HG02610 (cell line): ENCODE results near the gene GRM3.
A peak's percentile ranks its signal among the peaks of the same experiment; 100 is the strongest.

Experiments used
- ATAC-seq: cut with Tn5 transposase; IDR thresholded peaks from one replicate; pipeline ENCODE4 v1.9.1; 2021; ENCODE audit warnings: mild to moderate bottlenecking, moderate library complexity; ENCODE audit not compliant: unreplicated experiment

The GRM3 gene

DNA sequence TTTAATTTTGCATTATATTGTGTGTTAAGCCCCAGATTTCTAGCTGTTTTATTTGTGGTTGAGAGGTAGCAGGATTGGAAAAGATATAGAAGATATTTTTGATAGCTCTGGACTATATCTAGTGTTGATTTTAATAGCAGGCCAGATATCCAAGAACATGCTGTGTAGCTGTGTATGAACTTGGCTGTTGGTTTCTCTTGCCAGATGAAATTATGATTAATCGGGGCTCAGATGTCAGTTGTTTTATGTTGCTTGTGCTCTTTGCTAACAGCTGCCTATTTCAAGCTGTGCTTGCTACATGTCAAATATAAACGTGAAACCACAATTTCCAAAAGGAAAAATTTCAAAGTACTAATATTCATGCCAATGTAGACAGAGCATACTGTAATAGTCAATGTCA, 141.1 kb downstream of the GRM3 start:
- ATAC-seq, result no peak

DNA sequence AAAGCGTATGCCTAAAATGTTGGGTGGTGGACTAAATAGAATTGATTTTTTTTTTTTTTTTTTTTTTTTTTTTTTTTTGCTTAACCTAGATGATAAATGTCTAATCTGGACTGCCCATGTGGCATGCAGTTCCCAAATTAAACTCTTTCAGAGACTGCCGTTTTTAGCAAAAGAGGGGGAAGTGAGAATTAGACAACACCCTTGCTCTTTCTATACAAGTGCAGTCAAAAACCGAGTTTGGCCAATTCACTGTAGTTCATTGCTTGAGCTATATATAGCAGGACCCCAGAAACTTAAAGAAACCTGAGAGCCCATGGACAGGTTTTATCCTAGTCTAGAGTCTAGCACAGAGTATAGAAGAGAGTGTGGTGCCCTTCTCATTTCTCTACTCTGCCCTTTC, 141.9 kb downstream of the GRM3 start:
- peak; percentile 65 for ATAC-seq

DNA sequence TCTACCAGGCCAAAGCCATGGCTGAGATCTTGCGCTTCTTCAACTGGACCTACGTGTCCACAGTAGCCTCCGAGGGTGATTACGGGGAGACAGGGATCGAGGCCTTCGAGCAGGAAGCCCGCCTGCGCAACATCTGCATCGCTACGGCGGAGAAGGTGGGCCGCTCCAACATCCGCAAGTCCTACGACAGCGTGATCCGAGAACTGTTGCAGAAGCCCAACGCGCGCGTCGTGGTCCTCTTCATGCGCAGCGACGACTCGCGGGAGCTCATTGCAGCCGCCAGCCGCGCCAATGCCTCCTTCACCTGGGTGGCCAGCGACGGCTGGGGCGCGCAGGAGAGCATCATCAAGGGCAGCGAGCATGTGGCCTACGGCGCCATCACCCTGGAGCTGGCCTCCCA, 142.7 kb downstream of the GRM3 start:
- ATAC-seq, result no peak

DNA sequence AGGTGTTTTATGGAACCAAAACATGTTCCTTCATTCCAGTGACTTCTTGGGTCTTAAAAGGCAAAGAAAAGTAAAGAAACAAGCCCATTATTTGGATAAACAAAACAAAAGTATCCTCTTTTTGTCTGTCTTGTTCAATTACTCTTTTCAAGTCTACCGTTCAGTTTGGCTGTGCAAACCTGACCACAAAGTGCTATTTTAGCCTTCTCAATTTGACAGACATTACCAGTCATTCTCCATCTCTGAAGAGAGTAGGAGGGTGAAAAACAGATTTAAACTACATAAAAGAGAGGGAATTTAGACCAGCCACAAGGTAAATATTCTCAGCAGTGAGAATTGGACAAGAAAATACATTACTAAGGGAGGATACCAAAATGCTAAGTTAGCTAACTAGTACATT, 145.2 kb downstream of the GRM3 start:
- peak; percentile 43 for ATAC-seq

DNA sequence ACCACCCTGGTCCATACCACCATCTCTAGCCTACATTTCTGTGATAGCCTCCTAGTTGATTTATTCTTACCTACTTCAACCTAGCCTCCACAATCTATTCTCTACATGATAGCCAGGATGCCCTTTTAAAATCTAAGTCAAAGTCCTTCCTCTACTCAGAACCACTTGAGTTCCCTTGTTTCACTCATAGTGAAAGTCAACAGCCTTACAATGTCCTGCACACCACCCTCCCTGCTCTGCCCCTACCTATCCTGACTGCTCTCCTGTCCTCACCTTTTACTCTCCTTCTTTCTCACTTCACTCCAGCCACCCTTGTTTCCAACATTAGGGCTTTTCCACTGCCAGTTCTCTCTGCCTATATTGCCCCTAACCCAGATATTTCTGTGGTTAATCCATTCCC, 146.7 kb downstream of the GRM3 start:
- peak; percentile 58 for ATAC-seq

DNA sequence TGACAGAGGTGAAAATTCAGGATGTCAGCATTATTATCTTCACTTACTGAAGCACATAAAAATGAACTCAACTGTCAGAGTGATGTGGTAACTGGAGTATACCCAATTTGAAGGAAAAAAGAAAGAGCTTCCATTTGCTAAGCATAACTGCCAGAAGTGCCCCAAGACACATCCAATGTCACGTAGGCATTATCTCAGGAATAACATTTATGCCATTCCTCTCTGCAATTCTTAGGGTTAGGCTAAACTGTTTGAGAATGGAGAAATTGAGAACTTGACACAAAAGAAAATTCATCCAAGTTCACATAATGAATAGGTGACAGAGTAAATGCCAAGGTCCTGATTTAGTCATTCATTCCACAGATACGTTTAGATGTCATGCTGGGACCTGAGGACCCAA, 148.6 kb downstream of the GRM3 start:
- ATAC-seq, result no peak

DNA sequence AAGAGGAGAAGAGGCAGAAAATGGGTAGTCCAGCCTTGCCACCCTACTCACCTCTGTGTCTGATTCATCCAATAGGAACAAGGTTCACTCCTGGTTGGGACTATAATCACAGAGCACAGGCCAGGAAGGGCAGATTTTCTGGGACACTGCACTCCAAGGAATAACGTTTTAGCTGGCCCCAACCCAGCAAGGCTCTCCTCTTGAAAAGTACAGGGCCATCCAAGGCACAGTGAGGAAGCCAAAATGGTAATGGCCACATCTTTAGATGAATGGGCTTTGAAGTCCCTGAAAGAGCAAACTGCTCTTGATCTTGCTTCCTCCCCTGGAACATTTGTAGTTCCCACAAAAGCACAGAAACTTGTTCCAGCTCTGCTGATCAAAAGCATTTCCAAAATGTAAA, 149.4 kb downstream of the GRM3 start:
- no peak for ATAC-seq

DNA sequence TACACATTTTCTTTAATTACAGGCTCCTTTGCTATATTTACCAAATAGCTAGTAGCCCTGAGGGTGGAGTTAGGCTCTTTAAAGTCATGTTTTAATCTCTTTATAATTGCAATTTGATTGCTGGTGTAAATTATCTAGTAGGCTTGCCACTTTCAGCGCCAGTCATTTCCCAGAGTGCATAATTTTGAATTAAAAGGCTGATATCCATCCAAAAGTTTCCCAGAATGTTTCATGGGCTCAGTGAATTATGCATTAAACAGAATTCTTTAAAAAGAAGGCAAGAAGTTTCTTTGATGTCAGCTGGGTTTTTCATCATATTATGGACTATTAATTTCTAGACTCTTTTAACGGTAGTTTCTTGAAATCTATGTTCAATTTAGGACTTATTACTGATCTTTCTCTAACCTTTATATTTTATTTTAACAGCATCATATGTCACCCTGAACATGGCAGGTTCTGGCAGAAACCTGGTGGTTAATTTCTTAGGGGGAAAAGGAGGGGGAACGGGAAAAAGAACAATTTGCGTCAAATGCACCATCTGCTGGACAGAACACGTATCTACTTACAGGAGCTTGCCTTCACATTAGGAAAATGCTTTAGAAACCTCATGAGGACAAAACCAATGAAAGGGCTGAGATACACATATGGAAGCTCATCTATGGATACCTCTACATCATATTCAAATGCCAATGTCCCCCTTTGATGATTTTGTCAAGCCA, 171.1 kb downstream of the GRM3 start:
- ATAC-seq, result no peak

DNA sequence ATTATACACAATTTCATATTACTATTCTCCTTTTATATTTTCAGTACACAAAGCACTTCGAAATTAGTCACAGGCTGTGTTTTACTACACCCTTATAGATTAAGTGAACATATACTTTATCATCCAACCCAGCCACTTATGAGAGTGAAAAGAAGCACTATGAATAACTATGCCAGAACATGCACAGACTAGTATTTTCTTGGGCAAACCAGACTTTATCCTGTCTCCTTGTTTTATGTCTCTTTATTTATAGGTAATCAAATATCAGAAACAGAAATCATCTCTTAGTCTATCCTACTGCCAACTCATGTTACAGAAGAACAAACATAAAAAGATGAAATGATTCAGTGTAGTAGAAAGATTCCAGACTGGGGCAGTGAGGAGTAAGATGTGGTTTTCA, 171.8 kb downstream of the GRM3 start:
- no peak for ATAC-seq

DNA sequence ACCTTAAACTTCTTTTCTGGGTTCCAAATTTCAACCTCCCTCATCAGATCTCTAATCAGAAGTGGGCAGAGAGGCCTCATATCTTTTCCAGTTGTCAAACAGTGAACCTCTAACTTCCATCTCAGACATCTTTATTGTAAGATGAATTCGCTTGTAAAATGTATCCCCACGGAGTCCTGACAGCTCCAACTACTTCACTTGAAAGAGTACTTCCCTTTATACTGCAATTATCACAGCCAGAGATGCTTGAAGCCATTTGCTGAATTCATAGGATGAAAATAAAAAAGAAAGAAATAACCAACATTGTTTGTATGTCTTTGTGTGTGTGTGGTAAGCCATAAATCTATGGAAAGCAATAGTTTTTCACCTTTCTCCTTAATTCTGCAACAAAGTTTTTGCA, 175.2 kb downstream of the GRM3 start:
- ATAC-seq, result no peak

DNA sequence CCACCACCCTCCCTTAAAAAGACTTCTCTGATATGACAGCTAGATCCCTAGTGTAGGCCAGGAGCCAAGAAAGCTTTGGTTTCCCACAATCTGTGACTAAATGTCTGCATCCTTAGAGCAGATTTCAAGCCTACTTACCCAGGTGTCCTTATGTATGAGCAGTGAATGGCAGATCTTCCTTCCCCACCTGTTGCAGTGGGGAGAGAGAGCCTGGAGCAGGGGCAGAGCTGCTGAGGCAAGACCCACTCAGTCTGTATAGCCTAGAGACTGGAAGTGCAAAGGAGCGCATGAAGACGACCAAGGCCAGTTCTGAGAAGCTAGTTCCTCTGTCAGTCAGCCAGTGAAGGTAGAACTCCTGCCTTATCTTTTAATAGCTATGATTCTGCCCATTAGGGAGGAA, 180.1 kb downstream of the GRM3 start:
- no peak for ATAC-seq

DNA sequence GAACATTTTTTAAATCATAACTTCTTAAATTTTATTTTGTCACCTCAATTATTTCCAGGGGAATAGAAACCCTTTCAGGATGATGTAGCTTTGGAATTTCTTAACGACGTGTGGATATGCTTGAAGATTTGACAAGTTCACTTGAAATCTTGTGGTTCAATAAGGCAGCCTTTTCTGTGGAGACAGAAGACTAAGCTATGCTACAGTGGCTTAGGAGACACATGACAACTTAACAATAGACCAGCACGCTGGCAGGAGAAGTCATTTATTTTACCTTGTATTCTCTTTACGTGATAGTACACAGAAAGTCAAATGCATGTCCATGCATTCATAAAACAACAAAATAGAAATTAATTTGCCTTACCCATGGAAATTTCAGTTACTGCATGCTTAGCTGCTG, 181.6 kb downstream of the GRM3 start:
- no peak for ATAC-seq

DNA sequence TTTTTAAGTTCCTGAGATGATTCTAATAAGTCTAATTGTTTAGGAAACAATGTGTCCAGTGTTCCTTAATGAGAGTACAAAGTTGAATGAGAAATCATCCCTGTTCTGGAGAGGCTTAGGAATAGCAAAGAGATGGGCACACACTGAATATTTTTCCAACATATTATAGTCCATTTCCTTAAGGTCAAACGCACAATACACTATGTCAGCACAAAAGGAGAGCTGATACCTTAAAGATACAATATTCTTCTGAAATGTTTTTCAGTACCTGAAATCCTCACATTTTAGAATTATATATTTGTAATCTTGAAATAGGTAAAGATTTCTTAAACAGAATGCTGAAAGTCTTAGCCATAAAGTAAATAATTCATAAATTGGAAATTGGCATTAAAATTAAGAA, 183.2 kb downstream of the GRM3 start:
- ATAC-seq, result no peak

DNA sequence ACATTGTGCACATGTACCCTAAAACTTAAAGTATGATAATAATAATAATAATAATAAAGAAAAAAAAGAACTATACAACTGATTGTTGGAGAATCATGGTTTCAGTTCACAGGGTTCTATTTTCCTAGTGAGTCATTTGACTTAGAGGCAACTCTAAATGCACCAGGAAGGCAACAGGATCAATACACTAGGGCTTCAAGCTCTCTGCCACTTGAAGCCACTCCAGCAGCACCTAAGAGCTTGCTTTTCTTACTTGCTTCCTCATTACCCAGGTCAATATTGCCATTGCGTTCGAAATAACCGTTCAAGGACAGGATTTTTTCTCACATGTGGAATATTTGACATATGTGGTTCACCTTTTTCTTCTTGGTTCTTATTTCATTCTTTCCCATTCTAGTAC, 189.7 kb downstream of the GRM3 start:
- no peak for ATAC-seq

DNA sequence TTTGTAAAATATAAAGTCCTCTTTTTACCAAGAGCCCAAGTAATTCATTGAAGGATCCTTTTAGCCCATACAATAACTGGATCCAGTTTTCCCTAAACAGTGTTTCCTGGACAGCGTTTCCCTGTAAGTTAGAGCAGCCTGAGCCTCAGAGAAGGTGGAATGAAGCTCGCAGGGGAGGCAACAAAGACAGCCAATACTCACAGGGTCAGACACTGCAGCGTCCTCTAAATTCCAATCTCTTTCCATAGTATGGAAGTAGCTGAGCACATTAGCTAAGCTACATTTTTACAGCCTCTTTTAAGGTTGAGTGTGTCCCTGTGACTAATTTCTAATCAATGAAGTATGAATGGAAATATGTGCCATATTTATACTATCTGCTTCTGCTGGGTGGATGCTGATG, 193.5 kb downstream of the GRM3 start:
- no peak for ATAC-seq

DNA sequence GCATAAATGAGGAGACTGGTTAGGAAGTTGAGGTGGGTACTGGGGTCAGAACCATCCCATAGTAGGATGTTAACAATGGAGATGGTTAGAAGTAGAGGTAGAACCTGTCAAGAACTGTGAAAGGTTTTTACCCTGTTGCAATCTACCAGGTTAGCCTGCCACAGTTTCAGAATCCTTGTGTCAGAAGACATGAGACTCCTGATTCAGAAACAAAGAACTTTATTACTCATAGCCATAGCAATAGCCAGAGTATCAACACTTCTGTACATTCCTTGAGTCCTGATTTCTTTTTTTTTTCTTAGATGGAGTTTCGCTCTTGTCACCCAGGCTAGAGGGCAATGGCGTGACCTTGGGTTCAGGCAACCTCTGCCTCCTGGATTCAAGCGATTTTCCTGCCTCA, 200.9 kb downstream of the GRM3 start:
- ATAC-seq, result peak; percentile 84

DNA sequence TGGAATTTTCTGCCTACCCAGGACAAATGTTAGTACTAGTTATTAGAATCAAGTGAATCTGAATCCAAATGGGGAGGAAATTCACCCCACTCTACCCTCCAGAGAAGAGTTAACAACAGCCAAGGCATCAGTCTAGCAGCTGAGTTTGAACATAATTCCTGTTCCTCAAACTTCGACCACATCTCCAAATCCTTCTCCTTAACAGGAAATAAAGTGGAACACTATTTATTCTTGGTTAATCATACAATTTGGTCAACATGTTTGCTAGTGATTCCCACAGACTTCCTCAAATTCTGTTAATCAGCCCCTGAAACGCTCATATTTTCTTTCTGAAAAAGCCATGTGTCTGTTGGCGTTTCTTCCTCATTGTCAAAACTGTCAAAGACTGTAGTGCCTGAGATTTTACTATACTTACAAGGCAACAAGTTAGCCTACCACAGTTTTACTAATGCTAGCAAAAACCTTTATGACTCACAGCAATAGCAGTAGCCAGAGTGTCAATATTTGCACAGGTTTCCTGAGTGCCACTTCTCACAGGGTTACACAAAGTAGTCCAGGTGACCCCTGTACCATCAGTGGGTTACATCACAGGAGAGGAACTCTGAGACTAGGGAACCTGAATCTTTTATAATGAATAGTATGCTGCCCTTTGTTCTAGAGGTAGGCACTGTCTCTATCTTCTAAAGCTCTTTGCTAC, 202.9 kb downstream of the GRM3 start:
- no peak for ATAC-seq

DNA sequence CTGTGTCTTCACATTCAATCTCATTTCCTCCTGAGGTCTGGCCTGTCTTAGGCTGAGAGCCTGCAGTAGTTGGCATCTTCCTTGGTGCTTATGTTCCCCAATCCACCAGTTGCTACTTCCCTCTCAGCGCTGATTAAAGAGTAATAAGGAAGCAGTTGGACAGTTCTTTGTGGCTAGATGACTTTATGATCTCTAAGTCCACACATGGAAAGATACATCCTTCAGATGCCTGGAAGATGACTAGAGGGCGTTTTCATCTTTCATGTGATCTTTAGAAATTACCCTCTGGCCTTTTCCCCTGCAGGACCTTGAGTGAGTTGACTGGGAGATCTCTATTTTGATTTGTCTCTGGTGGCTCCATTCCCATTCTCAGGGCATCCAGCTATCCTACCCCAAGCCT, 204.5 kb downstream of the GRM3 start:
- ATAC-seq, result no peak

DNA sequence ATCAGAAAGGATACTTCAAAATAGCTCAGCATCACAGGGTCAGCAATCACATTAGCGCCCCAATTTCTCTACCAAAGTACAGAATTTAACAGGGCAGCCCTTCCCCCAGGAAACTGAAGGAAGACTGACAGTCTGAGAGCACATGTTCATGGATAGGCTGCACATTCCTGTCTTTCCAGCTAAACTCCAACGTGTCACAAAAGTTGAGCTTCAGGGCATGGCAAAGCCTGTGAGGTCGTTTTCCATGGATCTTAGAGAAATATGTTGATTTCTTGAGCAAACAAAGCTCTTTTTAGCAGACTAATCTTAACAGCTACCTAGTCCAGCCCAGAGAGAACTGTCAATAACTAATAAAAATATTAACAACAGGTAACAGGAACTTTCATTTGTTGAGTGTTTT, 207.9 kb downstream of the GRM3 start:
- no peak for ATAC-seq

DNA sequence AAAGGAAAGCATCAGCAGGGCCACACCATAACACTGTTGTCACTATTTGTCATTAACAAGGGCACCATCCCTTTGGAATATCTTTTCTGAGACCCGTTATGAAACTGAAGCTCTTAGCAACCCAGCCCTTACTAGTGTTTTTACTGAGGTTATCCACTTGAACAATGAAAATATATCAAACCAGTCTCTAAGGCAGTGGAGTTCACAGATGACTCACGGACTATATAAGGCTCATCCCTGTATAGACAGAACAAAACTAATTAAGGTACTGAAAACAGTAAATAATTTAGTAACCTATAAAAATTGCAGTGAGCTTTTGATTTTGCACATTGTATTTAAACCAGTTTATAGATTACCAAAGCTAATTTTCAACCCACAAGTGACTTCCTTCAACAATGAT, 219.7 kb downstream of the GRM3 start:
- ATAC-seq, result no peak

DNA sequence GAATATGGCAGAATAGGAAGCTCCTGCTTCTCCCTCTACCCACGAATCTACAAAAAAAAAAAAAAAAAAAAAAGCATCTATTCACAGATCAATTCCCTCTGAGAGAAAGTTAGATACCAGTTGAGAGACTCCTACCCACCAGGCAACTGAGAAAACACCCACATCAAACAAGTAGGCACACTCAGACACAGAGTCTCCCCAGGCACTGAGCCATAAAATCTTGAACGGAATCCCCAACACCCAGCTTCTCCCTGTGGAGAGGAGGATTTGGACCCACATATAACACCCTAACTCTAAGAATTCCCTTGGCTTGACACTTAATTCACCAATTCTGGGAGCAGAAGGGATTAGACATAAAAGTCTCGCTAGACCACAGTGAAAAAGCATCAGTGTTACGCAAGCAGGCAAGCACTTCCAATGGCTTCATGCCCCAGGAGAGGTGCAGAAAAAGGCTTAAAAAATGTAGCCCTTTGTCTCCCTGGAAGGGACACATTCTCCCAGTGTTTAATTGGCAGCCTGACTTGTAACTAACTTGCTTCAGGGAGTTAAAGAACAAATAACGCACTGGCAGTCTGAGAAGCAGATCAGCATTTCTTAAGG, 223.6 kb downstream of the GRM3 start:
- no peak for ATAC-seq

DNA sequence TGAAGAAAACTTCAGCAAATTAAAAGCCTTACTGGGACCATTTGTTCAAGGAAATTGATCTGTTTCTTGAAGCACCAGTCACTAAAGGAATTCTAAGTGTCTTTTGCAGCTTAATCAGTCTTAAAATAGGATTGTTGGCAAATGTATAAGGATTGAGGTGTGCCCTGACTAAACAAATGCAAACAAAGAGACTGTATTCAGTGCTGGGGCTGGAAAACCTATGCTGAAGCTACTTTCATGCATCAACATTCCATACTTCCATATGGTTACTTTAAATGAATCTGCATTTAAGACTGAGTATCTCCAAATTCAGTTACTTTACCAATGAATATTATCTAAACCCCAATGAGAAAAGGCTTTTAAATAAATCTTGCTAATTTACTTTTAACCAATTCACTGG, 232.4 kb downstream of the GRM3 start:
- ATAC-seq, result no peak
